GM12878 (cell line): ENCODE measurements around the gene MAN1A1. TPM values are rescaled to one million over a fixed set of nuclear protein-coding genes. Genes with fewer than 3 reads are reported as not detected.
A peak's percentile ranks its signal among the peaks of the same experiment; 100 is the strongest.

Source experiments
- ATAC-seq: fragments of 200-7000 bp; cut with Tn5 transposase; 3 replicates; pipeline ENCODE4 v1.9.1; 2020; ENCODE audit warnings: mild to moderate bottlenecking, moderate library complexity
- BruUV-seq: library from RNA; stranded (reverse); fragments of 400-500 nt; replicated peaks from 2 replicates; lab custom pipeline; 2021; lab: Mats Ljungman, UMichigan
- CTCF ChIA-PET: fragments of 300-600 bp; sonication (Branson Sonifier 250); formaldehyde crosslinking; extraction: SDS; loops from one replicate; lab custom pipeline; 2021; ENCODE audit warnings: inconsistent platforms; lab: Yijun Ruan, JAX
- POLR2A ChIA-PET: fragments of 350-600 bp; formaldehyde crosslinking; extraction: SDS; loops from one replicate; lab custom pipeline; 2021; ENCODE audit warnings: inconsistent platforms; lab: Charles Lee
- RAD21 ChIA-PET: fragments of 300-600 bp; sonication (Branson Sonifier 250); formaldehyde crosslinking; loops from one replicate; lab custom pipeline; 2023; ENCODE audit warnings: antibody characterized with exemption; ENCODE audit not compliant: unreplicated experiment; lab: Charles Lee
- SMC1A ChIA-PET: fragments of 300-600 bp; sonication (Branson Sonifier 250); formaldehyde crosslinking; loops from one replicate; lab custom pipeline; 2023; ENCODE audit not compliant: unreplicated experiment, uncharacterized antibody; lab: Charles Lee
- DNase-seq: peaks from one replicate; pipeline ENCODE4 v3.0.0-alpha.2; 2011; ENCODE audit warnings: low read depth, low spot score
- FAIRE-seq: peaks from 3 replicates; lab custom pipeline; 2011; peaks lifted over from hg19 to GRCh38; lab: Jason Lieb, UNC
- H2AFZ ChIP-seq: 2 replicates; pipeline ENCODE4 v1.6.0; 2011; ENCODE audit warnings: low read depth, low read length, control low read depth; ENCODE audit not compliant: control insufficient read depth
- H3K27ac ChIP-seq: 2 replicates; pipeline ENCODE4 v1.5.1; 2011; ENCODE audit warnings: control low read depth; ENCODE audit not compliant: control insufficient read depth, insufficient read depth
- H3K27me3 ChIP-seq, 2 experiments: replicated peaks in 1 of 2; 2 replicates each; pipeline versions ENCODE4 v1.6.0 to v1.6.1; 2011; ENCODE audit warnings: low read length in 1 of 2; ENCODE audit not compliant: control insufficient read depth in 2 of 2, insufficient read depth in 2 of 2
- H3K36me3 ChIP-seq, 2 experiments: 2 replicates each; pipeline ENCODE4 v1.5.1; 2011; ENCODE audit warnings: low read length in 1 of 2; ENCODE audit not compliant: control insufficient read depth in 2 of 2, insufficient read depth in 2 of 2
- H3K4me1 ChIP-seq: 2 replicates; pipeline ENCODE4 v1.6.1; 2011; ENCODE audit warnings: mild to moderate bottlenecking, low read length, moderate library complexity, mixed read lengths; ENCODE audit not compliant: control insufficient read depth, insufficient read depth
- H3K4me2 ChIP-seq: 2 replicates; pipeline ENCODE4 v1.6.0; 2011; ENCODE audit warnings: control low read depth; ENCODE audit not compliant: control insufficient read depth, insufficient read depth
- H3K4me3 ChIP-seq: fragments of 200-600 bp; sonication (generic); 2 replicates; pipeline ENCODE4 v1.5.1; 2016
- H3K79me2 ChIP-seq: 2 replicates; pipeline ENCODE4 v1.6.0; 2011; ENCODE audit warnings: low read length; ENCODE audit not compliant: control insufficient read depth, insufficient read depth
- H3K9ac ChIP-seq: 2 replicates; pipeline ENCODE4 v1.8.0; 2011; ENCODE audit warnings: low read length, control low read depth, mixed read lengths; ENCODE audit not compliant: control insufficient read depth, insufficient read depth
- H3K9me3 ChIP-seq: replicated peaks from 3 replicates; pipeline ENCODE4 v1.5.1; 2011; ENCODE audit warnings: mild to moderate bottlenecking, low read length; ENCODE audit not compliant: control insufficient read depth, insufficient read depth
- H4K20me1 ChIP-seq: 2 replicates; pipeline ENCODE4 v1.6.0; 2011; ENCODE audit not compliant: control insufficient read depth, insufficient read depth
- ASH2L ChIP-seq: fragments of 300-600, 200-600 bp; sonication (generic); IDR thresholded peaks from 2 replicates; pipeline ENCODE4 v1.6.1; 2017; ENCODE audit warnings: low read depth, mild to moderate bottlenecking, borderline replicate concordance
- BCL11A ChIP-seq: IDR thresholded peaks from 2 replicates; pipeline ENCODE4 v1.6.1; 2011; ENCODE audit warnings: low read depth, low read length
- BCL3 ChIP-seq: IDR thresholded peaks from 2 replicates; pipeline ENCODE4 v1.6.1; 2011; ENCODE audit warnings: borderline replicate concordance, low read depth, mild to moderate bottlenecking, moderate library complexity, low read length; ENCODE audit not compliant: insufficient read depth, poor library complexity, severe bottlenecking
- CBFB ChIP-seq: IDR thresholded peaks from 2 replicates; pipeline ENCODE4 v1.6.1; 2016; ENCODE audit warnings: antibody characterized with exemption, low read depth
- CBX5 ChIP-seq: sonication (generic); IDR thresholded peaks from 2 replicates; pipeline ENCODE4 v1.6.1; 2016; ENCODE audit warnings: low read depth, moderate library complexity, mild to moderate bottlenecking, inconsistent platforms
- CREB1 ChIP-seq: IDR thresholded peaks from 2 replicates; pipeline ENCODE4 v1.6.1; 2012; ENCODE audit warnings: low read depth, mild to moderate bottlenecking, inconsistent platforms
- CREM ChIP-seq: IDR thresholded peaks from 2 replicates; pipeline ENCODE4 v1.6.1; 2014; ENCODE audit warnings: antibody characterized with exemption, low read depth
- EED ChIP-seq: sonication (generic); IDR thresholded peaks from 2 replicates; pipeline ENCODE4 v1.6.1; 2016; ENCODE audit warnings: antibody characterized with exemption, low read depth
- EGR1 ChIP-seq, 2 experiments: IDR thresholded peaks; 1 replicate in 1 of 2; 2 replicates in 1 of 2; pipeline ENCODE4 v1.6.1; 2011 to 2012; ENCODE audit warnings: low read depth in 2 of 2, low read length in 2 of 2, borderline replicate concordance in 1 of 2, mild to moderate bottlenecking in 1 of 2, moderate library complexity in 1 of 2
- EP300 ChIP-seq, 2 experiments: fragments of 150-350 bp in 1 of 2; IDR thresholded peaks; 2 replicates each; pipeline ENCODE4 v1.6.1; 2011 to 2012; ENCODE audit warnings: low read depth in 2 of 2, low read length in 2 of 2, borderline replicate concordance in 1 of 2, improper control_type of control experiment in 1 of 2, inconsistent platforms in 1 of 2; ENCODE audit not compliant: control insufficient read depth in 1 of 2
- HDAC2 ChIP-seq: fragments of 200-600 bp; sonication (generic); IDR thresholded peaks from 2 replicates; pipeline ENCODE4 v1.6.1; 2017
- IRF4 ChIP-seq: IDR thresholded peaks from 2 replicates; pipeline ENCODE4 v1.6.1; 2011; ENCODE audit warnings: low read depth, low read length
- NBN ChIP-seq: fragments of 450-650 bp; IDR thresholded peaks from 2 replicates; pipeline ENCODE4 v1.6.1; 2016
- NFIC ChIP-seq: IDR thresholded peaks from 2 replicates; pipeline ENCODE4 v1.6.1; 2012; ENCODE audit warnings: low read depth, mild to moderate bottlenecking, inconsistent platforms, low read length, moderate library complexity
- NR2C2 ChIP-seq: IDR thresholded peaks from 2 replicates; pipeline ENCODE4 v1.6.1; 2011; ENCODE audit warnings: borderline replicate concordance, low read depth; ENCODE audit not compliant: control insufficient read depth, insufficient read length
- RCOR1 ChIP-seq: conservative IDR thresholded peaks from 2 replicates; pipeline ENCODE4 v1.6.1; 2012; ENCODE audit warnings: low read depth, low read length, improper control_type of control experiment
- RUNX3 ChIP-seq: IDR thresholded peaks from 2 replicates; pipeline ENCODE4 v1.6.1; 2012; ENCODE audit warnings: low read length, inconsistent platforms
- SIN3A ChIP-seq: IDR thresholded peaks from 2 replicates; pipeline ENCODE4 v1.6.1; 2012; ENCODE audit warnings: low read depth, low read length, improper control_type of control experiment
- SP1 ChIP-seq: IDR thresholded peaks from one replicate; pipeline ENCODE4 v1.6.1; 2011; ENCODE audit warnings: low read depth, low read length
- ZNF384 ChIP-seq: IDR thresholded peaks from 2 replicates; pipeline ENCODE4 v1.6.1; 2012; ENCODE audit warnings: low read depth, mild to moderate bottlenecking, low read length, improper control_type of control experiment, borderline replicate concordance
- WGBS: methylation state at CpG from one replicate; pipeline ENCODE4 v1.1.6; 2016; ENCODE audit warnings: low lambda C conversion rate; ENCODE audit not compliant: insufficient replicate concordance, insufficient coverage; ENCODE audit errors: missing lambda C conversion rate; 5-methylcytosine and 5-hydroxymethylcytosine counted together
- in situ Hi-C: fragments of 300-500 bp; cut with MboI; formaldehyde crosslinking; loops from 9 replicates; pipeline ENCODE4 v1.14.3; 2018; ENCODE audit warnings: mixed read lengths
- intact Hi-C: fragments of 100-400 bp; cut with micrococcal nuclease; formaldehyde crosslinking; loops from one replicate; pipeline ENCODE4 v1.14.2; 2022; ENCODE audit not compliant: unreplicated experiment
- polyA plus RNA-seq, 11 experiments: library from polyadenylated mRNA; depleted of rRNA in 4 of 11; unstranded in 6 of 11; stranded (reverse) in 5 of 11; fragments of >200 nt; fragmentation: Nextera tagmentation in 4 of 11; fragmentation: Illumina TruSeq in 1 of 11; extraction: Ambion mirVana in 4 of 11; extraction: Trizol in 1 of 11; gene quantifications; 1 replicate in 1 of 11; 2 replicates in 10 of 11; pipeline versions ENCODE4 v1.2.1 to v1.2.3, GENCODE V29; 2011 to 2016; ENCODE audit warnings: inconsistent platforms in 2 of 11, missing spikeins in 2 of 11, low read depth in 1 of 11
- total RNA-seq, 4 experiments: library from RNA; depleted of rRNA in 3 of 4; stranded (reverse); fragments of >200 nt in 3 of 4; fragmentation: Illumina TruSeq in 1 of 4; extraction: Trizol in 1 of 4; gene quantifications; 2 replicates each; pipeline versions ENCODE4 v1.2.1 to v1.2.3, GENCODE V29; 2013 to 2021

MAN1A1 gene
- total and polyA plus RNA-seq, 10 of the 15 experiments (the other 5 are each of a cell fraction or from before 2014, with no cell fraction given), result 5.4 to 28.1 (median 19.5) TPM

DNA sequence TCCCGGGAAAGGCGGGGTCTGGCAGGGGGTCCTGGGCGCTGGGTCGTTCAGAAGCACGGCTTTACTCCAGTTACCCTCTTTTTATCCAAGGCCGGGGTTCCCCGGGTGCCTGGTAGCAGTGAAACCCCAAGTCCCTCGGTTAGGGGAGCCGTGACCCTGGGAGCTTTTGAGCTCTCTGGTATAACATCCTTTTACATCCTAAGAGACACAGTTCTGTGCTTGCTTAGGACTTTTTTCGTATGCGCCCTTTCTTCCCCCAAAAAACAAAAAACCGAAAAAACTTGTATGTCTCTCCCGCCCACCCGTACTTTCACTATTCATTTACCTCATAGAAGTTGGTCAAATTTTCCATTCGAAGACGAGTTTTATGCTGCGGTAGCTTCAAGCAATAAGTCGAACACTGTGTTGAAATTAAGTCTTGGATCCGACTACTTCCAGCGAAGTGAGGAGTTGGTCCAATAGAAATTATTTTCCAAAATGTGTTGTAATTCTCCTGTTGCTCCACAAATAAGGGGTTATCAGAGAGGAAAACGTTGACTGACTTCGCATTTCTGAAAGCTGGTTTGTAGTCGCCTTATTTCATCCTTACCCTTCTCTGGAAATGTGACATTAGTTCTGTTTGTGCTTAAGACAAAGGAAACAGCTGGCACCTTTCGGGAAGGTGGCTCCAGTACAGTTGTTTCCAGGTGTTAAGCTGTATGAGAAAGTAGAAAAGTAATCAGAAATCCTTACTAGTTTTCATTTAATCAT, 816 bp upstream of the MAN1A1 start:
- FAIRE-seq, result no peak
- intact Hi-C loops (loop anchor here (5.0 kb wide), 4 partner anchors 182 to 627 kb away; no protein-coding TSS in a partner anchor), in situ Hi-C loops (loop anchor here (5.0 kb wide), 1 partner anchor 372 kb away; no protein-coding TSS in a partner anchor)
- Histone ChIP-seq H3K36me3 (no peaks in the 10 kb centered on the region), H3K9me3 (no peaks in the 10 kb centered on the region), H3K27ac (peak overlapping the region; percentile 84), H4K20me1 (no peaks in the 10 kb centered on the region), H3K4me2 (peak overlapping the region; percentile 68), H3K4me3 (peak overlapping the region; percentile 84), H3K4me1 (peaks cover 6% of the 10 kb centered on the region), H2AFZ (peak overlapping the region; percentile 65), H3K79me2 (peaks cover 52% of the 10 kb centered on the region), H3K9ac (peak overlapping the region; percentile 78), H3K27me3 (no peaks in the 10 kb centered on the region)
- RAD21 ChIA-PET, result interaction anchor here (0.5 to 2.3 kb wide), 41 partner anchors 9 to 630 kb away, joined by 3 to 29 read pairs (median 5); partner anchors contain the start of gene MCM9
- DNase-seq, result no peak
- ATAC-seq, result peak; percentile 10
- BruUV-seq, result TSS peak; percentile 62
- SMC1A ChIA-PET, result interaction anchor here (0.6 to 2.3 kb wide), 55 partner anchors 9 to 727 kb away, joined by 3 to 36 read pairs (median 4); no protein-coding TSS in a partner anchor
- CTCF ChIA-PET, result interaction anchor here (0.6 to 2.3 kb wide), 52 partner anchors 9 to 909 kb away, joined by 3 to 43 read pairs (median 4); no protein-coding TSS in a partner anchor
- POLR2A ChIA-PET, result interaction anchor here (0.6 to 2.4 kb wide), 15 partner anchors 9 to 409 kb away, joined by 3 to 22 read pairs (median 6); no protein-coding TSS in a partner anchor
- WGBS, result under 1% methylated on average over 23 of the region's 24 CpGs
- no peak for TF ChIP-seq NR2C2
- peak; percentile 50; the same call in 1 of the 2 replicates for TF ChIP-seq ZNF384
- TF ChIP-seq NFIC, result peak; percentile 89
- peak in 1 of 2 experiments; percentile 56; a peak in 1 of 3 replicates for TF ChIP-seq EGR1 (IDR thresholded peaks at IDR 0.05; ENCODE audit: borderline replicate concordance in 1 of 2, low read depth in 2 of 2, low read length in 2 of 2)
- TF ChIP-seq SIN3A, result 0 out of 2 replicates have a peak, but pooled peaks have one; percentile 16
- TF ChIP-seq CBFB, result peak; percentile 43; the same call in 1 of the 2 replicates
- no peak for TF ChIP-seq RCOR1
- peak; percentile 50; the same call in 1 of the 2 replicates for TF ChIP-seq NBN
- TF ChIP-seq CREM, result peak; percentile 88
- peak; percentile 80; the same call in 1 of the 2 replicates for TF ChIP-seq IRF4
- TF ChIP-seq BCL11A, result peak; percentile 77; the same call in 1 of the 2 replicates
- TF ChIP-seq HDAC2, result no peak
- peak; percentile 59; the same call in 1 of the 2 replicates for TF ChIP-seq CREB1
- TF ChIP-seq SP1, result no peak
- peak; percentile 33; the same call in 1 of the 2 replicates for TF ChIP-seq EED
- peak; percentile 42 for TF ChIP-seq BCL3
- peak in 1 of 2 experiments; percentile 59; a peak in 1 of 4 replicates for TF ChIP-seq EP300 (IDR thresholded peaks at IDR 0.05; ENCODE audit: borderline replicate concordance in 1 of 2, control insufficient read depth in 1 of 2, low read depth in 2 of 2, low read length in 2 of 2)
- TF ChIP-seq RUNX3, result peak; percentile 89
- TF ChIP-seq ASH2L, result 0 out of 2 replicates have a peak, but pooled peaks have one; percentile 10
- TF ChIP-seq CBX5, result peak; percentile 71; the same call in 1 of the 2 replicates
